Gastrocnemius medialis (tissue), 4 donors: ENCODE data around the gene ITPKB. TPM values are rescaled to one million over a fixed set of nuclear protein-coding genes. Genes with fewer than 3 reads are reported as not detected.

Experiments
- ATAC-seq, 2 donors: fragments of 150-250 bp; one replicate each; pipeline ENCODE4 v1.9.1; 2016
- DNase-seq, 2 donors: peaks; one replicate each; pipeline ENCODE4 v3.0.0-alpha.2; 2019
- H3K27ac ChIP-seq, 4 donors: fragments of 200-600 bp; sonication (generic); 1 replicate in 1 of 4; 2 replicates in 3 of 4; pipeline ENCODE4 v1.5.1; 2016 to 2018; ENCODE audit warnings: mild to moderate bottlenecking in 2 of 4, moderate library complexity in 1 of 4
- H3K27me3 ChIP-seq, 3 donors: fragments of 200-600 bp; sonication (generic) in 2 of 3; 1 replicate in 1 of 3; 2 replicates in 2 of 3; pipeline versions ENCODE4 v1.5.1 to v1.6.0; 2016 to 2019; ENCODE audit warnings: mild to moderate bottlenecking in 1 of 3, moderate library complexity in 1 of 3
- H3K36me3 ChIP-seq, 2 donors: fragments of 200-600 bp; sonication (generic) in 1 of 2; one replicate each; pipeline ENCODE4 v1.5.1; 2017 to 2018
- H3K4me1 ChIP-seq, 2 donors: fragments of 200-600 bp; sonication (generic) in 1 of 2; one replicate each; pipeline ENCODE4 v1.5.1; 2016 to 2017; ENCODE audit warnings: mild to moderate bottlenecking in 2 of 2
- H3K4me3 ChIP-seq, 4 donors: fragments of 200-600 bp; sonication (generic) in 3 of 4; 1 replicate in 1 of 4; 2 replicates in 3 of 4; pipeline ENCODE4 v1.5.1; 2016 to 2019; ENCODE audit warnings: mild to moderate bottlenecking in 2 of 4
- H3K9me3 ChIP-seq, 3 donors: fragments of 200-600 bp; sonication (generic) in 2 of 3; 1 replicate in 1 of 3; 2 replicates in 2 of 3; pipeline ENCODE4 v1.5.1; 2016 to 2019
- POLR2A ChIP-seq, 2 donors: fragments of 450-650 bp; IDR thresholded peaks; one replicate each; pipeline ENCODE4 v1.6.1; 2017; ENCODE audit warnings: antibody characterized with exemption in 2 of 2, mild to moderate bottlenecking in 2 of 2, moderate library complexity in 2 of 2
- in situ Hi-C, 4 donors: fragments of 200-750 bp; cut with MboI; loops; one replicate each; pipeline versions ENCODE4 v1.15.0 to v1.8.0; 2017; ENCODE audit warnings: low sequenced_read_pairs in 4 of 4
- intact Hi-C: fragments of 100-400 bp; cut with DNase I; formaldehyde crosslinking; loops from one replicate; pipeline ENCODE4 v1.15.1; 2023; ENCODE audit warnings: low total_unique reads
- total RNA-seq, 4 donors: library from RNA; depleted of rRNA; stranded (reverse); fragments of >200 nt; gene quantifications; one replicate each; pipeline versions ENCODE4 v1.1.0 to v1.2.3, GENCODE V29; 2016
- TF ChIP-seq, protein P1 (sequence below), 5 experiments: fragments of 450-650 bp in 3 of 5; fragments of 200-600 bp in 2 of 5; sonication (generic) in 2 of 5; IDR thresholded peaks in 4 of 5; conservative IDR thresholded peaks in 1 of 5; 1 replicate in 4 of 5; 2 replicates in 1 of 5; pipeline ENCODE4 v1.5.1; 2016 to 2019; ENCODE audit warnings: antibody characterized with exemption in 5 of 5, mild to moderate bottlenecking in 3 of 5, moderate library complexity in 3 of 5

Gene ITPKB
- total RNA-seq, 4 donors from 2014 or later: 7.1 to 13.9 (median 7.8) TPM

GRCh38 chr1:226606311-226607267, 132.5 kb downstream of the ITPKB start:
- no peaks in the 10 kb centered on the region for H3K36me3 ChIP-seq
- peaks cover 6 to 7% of the 10 kb centered on the region in 2 donors for H3K4me1 ChIP-seq
- no peaks in the 10 kb centered on the region for H3K9me3 ChIP-seq
- H3K27me3 ChIP-seq: peaks cover 0 to 6% (median 0%) of the 10 kb centered on the region in 3 donors
- H3K27ac ChIP-seq: no peak overlapping the region
- no peak for DNase-seq
- TF ChIP-seq, protein P1, sequence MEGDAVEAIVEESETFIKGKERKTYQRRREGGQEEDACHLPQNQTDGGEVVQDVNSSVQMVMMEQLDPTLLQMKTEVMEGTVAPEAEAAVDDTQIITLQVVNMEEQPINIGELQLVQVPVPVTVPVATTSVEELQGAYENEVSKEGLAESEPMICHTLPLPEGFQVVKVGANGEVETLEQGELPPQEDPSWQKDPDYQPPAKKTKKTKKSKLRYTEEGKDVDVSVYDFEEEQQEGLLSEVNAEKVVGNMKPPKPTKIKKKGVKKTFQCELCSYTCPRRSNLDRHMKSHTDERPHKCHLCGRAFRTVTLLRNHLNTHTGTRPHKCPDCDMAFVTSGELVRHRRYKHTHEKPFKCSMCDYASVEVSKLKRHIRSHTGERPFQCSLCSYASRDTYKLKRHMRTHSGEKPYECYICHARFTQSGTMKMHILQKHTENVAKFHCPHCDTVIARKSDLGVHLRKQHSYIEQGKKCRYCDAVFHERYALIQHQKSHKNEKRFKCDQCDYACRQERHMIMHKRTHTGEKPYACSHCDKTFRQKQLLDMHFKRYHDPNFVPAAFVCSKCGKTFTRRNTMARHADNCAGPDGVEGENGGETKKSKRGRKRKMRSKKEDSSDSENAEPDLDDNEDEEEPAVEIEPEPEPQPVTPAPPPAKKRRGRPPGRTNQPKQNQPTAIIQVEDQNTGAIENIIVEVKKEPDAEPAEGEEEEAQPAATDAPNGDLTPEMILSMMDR (IDR thresholded peaks at IDR 0.05 in 4 of 5, conservative IDR thresholded peaks at IDR 0.05 in 1 of 5): no peak
- no peak for TF ChIP-seq POLR2A (IDR thresholded peaks at IDR 0.05)
- in situ Hi-C loops (loop anchor here in 1 of 4 donors (25.0 kb wide), 1 partner anchor 831 kb away; no protein-coding TSS in a partner anchor), intact Hi-C loops (loop anchor here (5.0 kb wide), 1 partner anchor 184 kb away; no protein-coding TSS in a partner anchor)
- H3K4me3 ChIP-seq: no peak overlapping the region
- ATAC-seq: no peak

DNA sequence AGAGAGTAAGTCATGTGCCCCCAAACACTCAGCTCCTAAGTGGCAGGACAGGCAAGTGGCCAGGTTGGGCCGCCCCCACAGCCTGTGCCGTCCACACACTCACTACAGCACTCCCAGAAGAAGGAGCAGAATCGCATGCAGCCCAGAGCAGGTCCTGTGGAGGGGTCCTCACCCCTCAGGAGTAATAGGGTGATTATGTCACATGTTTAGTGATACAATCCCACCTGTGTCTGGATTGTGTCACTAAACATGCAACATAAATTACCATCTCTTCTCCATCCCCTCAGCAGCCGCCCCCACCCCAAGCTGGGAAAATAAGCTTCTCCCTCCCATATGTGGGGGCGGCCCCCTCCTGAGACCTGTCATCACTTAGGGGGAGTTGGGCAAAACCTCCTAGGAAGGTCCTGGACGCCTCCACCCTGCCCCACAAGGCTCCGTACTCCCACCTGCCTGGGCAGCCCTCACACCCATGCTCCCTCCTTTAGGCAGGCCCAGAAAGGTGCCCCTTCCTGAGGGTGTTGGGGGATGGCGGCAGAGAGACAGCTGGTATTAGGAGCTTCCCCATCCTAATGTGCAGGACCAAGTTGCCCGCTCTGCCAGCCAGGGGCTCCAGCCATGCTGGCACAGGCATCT, 133.6 kb downstream of the ITPKB start:
- intact Hi-C loops: loop anchor here (5.0 kb wide), 1 partner anchor 183 kb away; no protein-coding TSS in a partner anchor
- DNase-seq (no peak), ATAC-seq (no peak)
- H3K4me3 ChIP-seq: no peak overlapping the region
- TF ChIP-seq, protein P1 (IDR thresholded peaks at IDR 0.05 in 4 of 5, conservative IDR thresholded peaks at IDR 0.05 in 1 of 5): no peak
- TF ChIP-seq POLR2A (IDR thresholded peaks at IDR 0.05): no peak
- peaks cover 6 to 7% of the 10 kb centered on the region in 2 donors for H3K4me1 ChIP-seq
- no peaks in the 10 kb centered on the region for H3K9me3 ChIP-seq
- in situ Hi-C loops: loop anchor here in 1 of 4 donors (25.0 kb wide), 1 partner anchor 832 kb away; no protein-coding TSS in a partner anchor
- peaks cover 0 to 6% (median 0%) of the 10 kb centered on the region in 3 donors for H3K27me3 ChIP-seq
- H3K27ac ChIP-seq: no peak overlapping the region
- H3K36me3 ChIP-seq: no peaks in the 10 kb centered on the region

DNA sequence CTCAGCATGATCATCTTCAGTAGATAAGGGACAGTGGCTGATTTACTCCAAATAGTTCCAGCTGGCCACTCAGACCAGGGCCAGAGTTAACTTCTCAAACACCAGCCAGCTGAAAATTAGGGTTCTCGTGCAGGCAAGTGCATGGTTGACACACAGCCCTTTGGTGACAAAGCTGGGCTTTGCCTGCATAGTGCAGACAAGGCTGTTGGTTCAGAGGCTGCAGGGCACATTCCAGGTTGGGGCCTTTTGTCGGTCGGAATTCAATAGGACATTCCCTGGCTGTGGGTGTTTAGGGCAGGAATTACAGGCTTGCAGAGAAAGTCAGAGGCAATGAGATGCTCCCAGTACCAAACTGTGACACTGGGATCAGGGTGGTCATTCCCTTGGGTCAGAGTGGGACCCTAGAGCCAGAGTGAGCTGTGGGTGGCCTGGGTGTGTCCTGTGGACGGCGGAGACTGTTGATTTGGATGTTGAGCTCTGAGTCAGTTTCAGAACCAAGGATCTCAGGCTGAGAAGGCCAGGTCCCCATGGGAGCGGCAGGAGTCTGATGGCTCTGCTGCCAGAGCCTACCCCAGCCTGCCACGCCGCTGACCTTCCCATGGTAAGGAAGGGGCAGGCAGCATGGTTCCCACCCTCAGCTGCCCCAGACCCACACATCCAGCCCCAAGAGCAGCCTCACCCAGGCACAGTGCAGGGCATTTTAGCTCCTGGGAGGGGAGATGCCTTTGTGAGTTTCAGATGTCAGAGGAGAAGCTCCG, 134.3 kb downstream of the ITPKB start:
- in situ Hi-C loops: loop anchor here in 1 of 4 donors (25.0 kb wide), 1 partner anchor 833 kb away; no protein-coding TSS in a partner anchor
- Histone ChIP-seq H3K4me1 (peaks cover 6 to 7% of the 10 kb centered on the region in 2 donors), H3K9me3 (no peaks in the 10 kb centered on the region), H3K27ac (no peak overlapping the region), H3K4me3 (no peak overlapping the region), H3K27me3 (peaks cover 0 to 6% (median 0%) of the 10 kb centered on the region in 3 donors), H3K36me3 (no peaks in the 10 kb centered on the region)
- TF ChIP-seq, protein P1 (IDR thresholded peaks at IDR 0.05 in 4 of 5, conservative IDR thresholded peaks at IDR 0.05 in 1 of 5): no peak
- TF ChIP-seq POLR2A (IDR thresholded peaks at IDR 0.05): no peak
- no peak for ATAC-seq
- intact Hi-C loops: loop anchor here (5.0 kb wide), 1 partner anchor 182 kb away; no protein-coding TSS in a partner anchor
- DNase-seq: no peak

DNA sequence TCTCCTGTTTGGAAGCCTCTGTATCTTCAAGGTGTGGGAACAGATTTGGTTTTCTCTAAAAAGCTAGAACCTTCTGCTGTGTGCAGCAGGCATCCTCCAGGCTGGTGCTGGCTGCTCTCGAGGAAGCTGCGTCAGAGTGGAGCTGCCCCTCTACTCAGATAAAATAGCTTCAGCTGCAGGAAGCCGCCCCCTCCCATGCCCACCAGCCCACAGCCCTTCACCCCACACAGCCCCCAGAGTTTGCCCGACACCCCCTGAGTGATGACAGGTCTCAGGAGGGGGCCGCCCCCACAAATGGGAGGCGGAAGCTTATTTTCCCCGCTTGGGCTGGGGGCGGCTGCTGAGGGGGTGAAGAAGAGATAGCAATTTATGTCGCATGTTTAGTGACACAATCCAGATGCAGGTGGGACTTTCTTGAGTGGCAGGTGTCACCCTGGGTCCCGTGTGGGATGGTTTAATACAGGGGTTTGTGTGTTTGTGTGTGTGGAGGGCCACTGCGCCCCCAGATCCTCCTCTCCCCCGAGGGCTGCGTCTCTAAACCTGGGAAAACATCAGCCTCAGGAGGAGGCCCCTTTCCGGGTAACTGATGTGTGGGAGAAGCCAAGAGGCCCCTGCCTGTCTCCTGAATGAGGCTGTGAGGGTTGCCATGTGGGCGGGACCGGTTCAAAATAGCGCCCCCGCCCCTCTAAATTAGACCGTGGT, 135.1 kb downstream of the ITPKB start:
- in situ Hi-C loops (loop anchor here in 1 of 4 donors (25.0 kb wide), 1 partner anchor 833 kb away; no protein-coding TSS in a partner anchor), intact Hi-C loops (no loop called here)
- peak overlapping the region; percentile 62 to 73 (median 70) for H3K27ac ChIP-seq
- no peaks in the 10 kb centered on the region for H3K9me3 ChIP-seq
- DNase-seq: no peak
- H3K4me3 ChIP-seq: no peak overlapping the region
- H3K27me3 ChIP-seq: no peaks in the 10 kb centered on the region
- TF ChIP-seq POLR2A (IDR thresholded peaks at IDR 0.05): no peak
- TF ChIP-seq, protein P1 (IDR thresholded peaks at IDR 0.05 in 4 of 5, conservative IDR thresholded peaks at IDR 0.05 in 1 of 5): no peak
- H3K4me1 ChIP-seq: peaks cover 6 to 7% of the 10 kb centered on the region in 2 donors
- no peaks in the 10 kb centered on the region for H3K36me3 ChIP-seq
- ATAC-seq: no peak
